SK-N-SH (cell line): ENCODE measurements around the gene TUBB3. TPM values are rescaled to one million over a fixed set of nuclear protein-coding genes. Genes with fewer than 3 reads are reported as not detected.

Experiments
- CTCF ChIA-PET: fragments of 300-600, 350-600 bp; formaldehyde crosslinking; extraction: SDS; loops from one replicate; lab custom pipeline; 2021; lab: Yijun Ruan, JAX
- POLR2A ChIA-PET: fragments of 350-600 bp; sonication (Branson Sonifier 250); formaldehyde crosslinking; extraction: SDS; loops from one replicate; lab custom pipeline; 2020; ENCODE audit warnings: antibody characterized with exemption, inconsistent platforms; lab: Yijun Ruan, JAX
- DNase-seq: peaks from one replicate; pipeline ENCODE4 v3.0.0; 2012
- H2AFZ ChIP-seq: fragments of 200-600 bp; sonication (generic); 2 replicates; pipeline ENCODE4 v1.8.1; 2016; ENCODE audit warnings: antibody characterized with exemption, mild to moderate bottlenecking, low read depth
- H3F3A ChIP-seq: fragments of 200-600 bp; sonication (generic); replicated peaks from 2 replicates; pipeline ENCODE3; 2016; ENCODE audit warnings: antibody characterized with exemption, mild to moderate bottlenecking; ENCODE audit not compliant: insufficient read depth
- H3K27ac ChIP-seq, 2 experiments: fragments of 200-500 bp in 1 of 2; fragments of 200-600 bp in 1 of 2; sonication (Bioruptor generic) in 1 of 2; sonication (generic), shearing (Covaris generic) in 1 of 2; 2 replicates each; pipeline versions ENCODE4 v1.5.1 to v1.6.1; 2014 to 2016; ENCODE audit warnings: low read depth in 2 of 2, inconsistent platforms in 1 of 2, low read length in 1 of 2, mild to moderate bottlenecking in 1 of 2, mixed read lengths in 1 of 2
- H3K27me3 ChIP-seq: fragments of 200-600 bp; sonication (generic), shearing (Covaris generic); 2 replicates; pipeline ENCODE4 v1.6.1; 2016; ENCODE audit warnings: mixed run types; ENCODE audit not compliant: insufficient read depth
- H3K36me3 ChIP-seq, 2 experiments: fragments of 200-500 bp in 1 of 2; fragments of 200-600 bp in 1 of 2; sonication (Bioruptor generic) in 1 of 2; sonication (generic) in 1 of 2; replicated peaks in 1 of 2; 2 replicates each; pipeline versions ENCODE3 to v1.5.1; 2014 to 2016; ENCODE audit warnings: low read length in 1 of 2, mild to moderate bottlenecking in 1 of 2; ENCODE audit not compliant: insufficient read depth in 2 of 2, control insufficient read depth in 1 of 2
- H3K4me1 ChIP-seq, 2 experiments: fragments of 200-500 bp in 1 of 2; fragments of 200-600 bp in 1 of 2; sonication (Bioruptor generic) in 1 of 2; sonication (generic), shearing (Covaris generic) in 1 of 2; 2 replicates each; pipeline versions ENCODE4 v1.5.1 to v1.6.1; 2014 to 2016; ENCODE audit warnings: low read depth in 1 of 2, low read length in 1 of 2, mixed run types in 1 of 2; ENCODE audit not compliant: insufficient read depth in 2 of 2, control insufficient read depth in 1 of 2
- H3K4me2 ChIP-seq: fragments of 200-600 bp; sonication (generic), shearing (Covaris generic); 2 replicates; pipeline ENCODE4 v1.6.1; 2017; ENCODE audit warnings: mixed run types
- H3K4me3 ChIP-seq, 2 experiments: fragments of 200-500 bp in 1 of 2; fragments of 200-600 bp in 1 of 2; sonication (Bioruptor generic) in 1 of 2; sonication (generic), shearing (Covaris generic) in 1 of 2; 2 replicates each; pipeline versions ENCODE4 v1.5.1 to v1.8.1; 2014 to 2016; ENCODE audit warnings: low read depth in 2 of 2, inconsistent platforms in 1 of 2, low read length in 1 of 2, mild to moderate bottlenecking in 1 of 2, mixed read lengths in 1 of 2, moderate library complexity in 1 of 2
- H3K79me2 ChIP-seq: fragments of 200-600 bp; sonication (generic); 2 replicates; pipeline ENCODE4 v1.8.1; 2017; ENCODE audit warnings: mild to moderate bottlenecking; ENCODE audit not compliant: insufficient read depth
- H3K9ac ChIP-seq: fragments of 200-600 bp; sonication (generic); 2 replicates; pipeline ENCODE4 v1.6.1; 2017; ENCODE audit warnings: mixed run types
- H3K9me2 ChIP-seq: fragments of 200-600 bp; sonication (generic); 2 replicates; pipeline ENCODE4 v1.6.1; 2017; ENCODE audit warnings: mixed run types
- H3K9me3 ChIP-seq: fragments of 200-600 bp; sonication (generic); 2 replicates; pipeline ENCODE4 v1.6.1; 2017; ENCODE audit warnings: mixed run types, mild to moderate bottlenecking, moderate library complexity
- H4K20me1 ChIP-seq: fragments of 200-600 bp; sonication (generic); 2 replicates; pipeline ENCODE4 v1.6.1; 2017; ENCODE audit warnings: mild to moderate bottlenecking, mixed run types; ENCODE audit not compliant: insufficient read depth
- CHD2 ChIP-seq: fragments of 150-350 bp; IDR thresholded peaks from 2 replicates; pipeline ENCODE4 v1.6.1; 2018; ENCODE audit warnings: low read length; ENCODE audit not compliant: partially characterized antibody
- ELF1 ChIP-seq: IDR thresholded peaks from 2 replicates; pipeline ENCODE4 v1.4.0; 2012
- EP300 ChIP-seq, 2 experiments: IDR thresholded peaks; 2 replicates each; pipeline versions ENCODE4 v1.4.0 to v1.6.1; 2012; ENCODE audit warnings: borderline replicate concordance in 1 of 2, low read depth in 1 of 2, low read length in 1 of 2
- FOXJ3 ChIP-seq: sonication (generic); formaldehyde crosslinking; IDR thresholded peaks from 2 replicates; pipeline ENCODE4 v1.5.1; 2020; ENCODE audit warnings: mild to moderate bottlenecking, missing genetic modification reagents
- FOXM1 ChIP-seq: IDR thresholded peaks from 2 replicates; pipeline ENCODE4 v1.4.0; 2012; ENCODE audit warnings: low read depth, mild to moderate bottlenecking
- GABPA ChIP-seq: IDR thresholded peaks from 2 replicates; pipeline ENCODE4 v1.4.0; 2012; ENCODE audit warnings: low read depth, mild to moderate bottlenecking
- MXI1 ChIP-seq: IDR thresholded peaks from 2 replicates; pipeline ENCODE4 v1.6.1; 2012; ENCODE audit warnings: mild to moderate bottlenecking, low read depth, low read length, improper control_type of control experiment
- NFIC ChIP-seq: IDR thresholded peaks from 2 replicates; pipeline ENCODE4 v1.4.0; 2012; ENCODE audit warnings: borderline replicate concordance
- RFX5 ChIP-seq: IDR thresholded peaks from 2 replicates; pipeline ENCODE4 v1.6.1; 2012; ENCODE audit warnings: mild to moderate bottlenecking, improper control_type of control experiment, low read length
- RXRA ChIP-seq: IDR thresholded peaks from 2 replicates; pipeline ENCODE4 v1.4.0; 2012; ENCODE audit warnings: low read depth, mild to moderate bottlenecking, borderline replicate concordance
- SMC3 ChIP-seq: IDR thresholded peaks from 2 replicates; pipeline ENCODE4 v1.6.1; 2012; ENCODE audit warnings: low read depth, low read length, improper control_type of control experiment
- TCF12 ChIP-seq: IDR thresholded peaks from 2 replicates; pipeline ENCODE4 v1.4.0; 2012
- TEAD4 ChIP-seq: IDR thresholded peaks from 2 replicates; pipeline ENCODE4 v1.4.0; 2012; ENCODE audit warnings: mild to moderate bottlenecking, borderline replicate concordance; ENCODE audit not compliant: insufficient read depth
- WGBS: methylation state at CpG from one replicate; pipeline ENCODE4 v1.1.6; 2017; ENCODE audit warnings: low lambda C conversion rate; 5-methylcytosine and 5-hydroxymethylcytosine counted together
- polyA plus RNA-seq, 3 experiments: library from polyadenylated mRNA; depleted of rRNA; stranded (reverse); fragments of >200 nt; gene quantifications; 2 replicates each; pipeline ENCODE4 v1.2.3, GENCODE V29; 2012
- TF ChIP-seq, protein P1 (sequence below): IDR thresholded peaks from 2 replicates; pipeline ENCODE4 v1.4.0; 2012; ENCODE audit warnings: low read depth, borderline replicate concordance
- TF ChIP-seq, protein P2 (sequence below): fragments of 150-350 bp; IDR thresholded peaks from 2 replicates; pipeline ENCODE4 v1.6.1; 2016; ENCODE audit warnings: mild to moderate bottlenecking, low read depth, low read length
- TF ChIP-seq, protein P3 (sequence below): IDR thresholded peaks from 2 replicates; pipeline ENCODE4 v1.4.0; 2012; ENCODE audit warnings: low read depth, borderline replicate concordance
- TF ChIP-seq, protein P4 (sequence below): IDR thresholded peaks from 2 replicates; pipeline ENCODE4; 2012
- TF ChIP-seq, protein P5 (sequence below): fragments of 150-350 bp; IDR thresholded peaks from 2 replicates; pipeline ENCODE4 v1.6.1; 2017; ENCODE audit warnings: antibody characterized with exemption, low read length, low read depth, borderline replicate concordance
- TF ChIP-seq, protein P6 (sequence below): IDR thresholded peaks from 2 replicates; pipeline ENCODE4 v1.6.1; 2012; ENCODE audit warnings: mild to moderate bottlenecking, low read depth, low read length, moderate library complexity

TUBB3 gene
- polyA plus RNA-seq, 1 of the 3 experiments (the other 2 are of a cell fraction) = 428 TPM

DNA sequence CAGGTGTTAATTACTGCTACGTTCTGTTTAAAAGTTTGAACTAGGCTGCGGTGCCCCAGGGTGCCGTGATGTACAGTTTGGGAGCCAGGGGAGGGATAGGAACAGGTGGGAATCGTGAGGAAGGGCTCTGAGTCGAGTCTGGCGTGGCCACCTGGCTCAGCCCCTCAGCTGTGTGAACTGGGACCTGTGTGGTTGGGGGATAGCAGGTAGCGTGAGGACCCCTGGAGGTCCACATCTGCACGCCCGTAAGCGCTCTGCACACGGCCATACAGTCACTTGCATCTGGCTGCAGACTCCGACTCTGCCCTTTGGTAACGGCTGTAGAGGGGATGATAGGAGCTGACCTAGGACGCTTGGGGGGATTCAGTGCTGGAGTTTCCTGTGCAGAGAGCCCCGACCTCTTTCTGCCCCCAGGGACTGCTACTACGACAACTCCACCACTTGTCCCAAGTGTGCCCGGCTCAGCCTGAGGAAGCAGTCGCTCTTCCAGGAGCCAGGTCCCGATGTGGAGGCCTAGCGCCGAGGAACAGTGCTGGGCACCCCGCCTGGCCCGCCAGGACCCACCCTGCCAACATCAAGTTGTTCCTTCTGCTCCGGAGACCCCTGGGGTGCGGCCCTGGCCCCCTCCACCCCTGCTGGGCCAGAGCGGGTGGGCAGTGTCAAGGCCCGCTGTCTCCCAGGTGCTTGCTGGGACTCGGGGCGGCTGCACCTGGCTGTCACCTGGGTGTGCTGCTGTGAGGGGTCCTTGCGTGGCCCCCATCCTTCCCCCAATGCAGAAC, 42.5 kb downstream of the TUBB3 start:
- DNase-seq = no peak
- H3K27ac ChIP-seq = no peak overlapping the region
- WGBS = 93% methylated on average over 15 of the region's 30 CpGs
- no peak overlapping the region for H2AFZ ChIP-seq
- peaks cover 0 to 3% of the 10 kb centered on the region in 2 experiments; a peak in 1 of 4 replicates for H3K4me1 ChIP-seq
- H3K36me3 ChIP-seq = peaks cover 6 to 19% of the 10 kb centered on the region in 2 experiments
- POLR2A ChIA-PET = no interaction called here
- CTCF ChIA-PET = interaction anchor here (1.1 to 1.2 kb wide), 2 partner anchors 13 to 105 kb away, joined by 3 read pairs; no protein-coding TSS in a partner anchor
- peaks cover 12% of the 10 kb centered on the region for H3F3A ChIP-seq
- H3K9me2 ChIP-seq = no peaks in the 10 kb centered on the region
- no peak overlapping the region for H3K9ac ChIP-seq
- H3K9me3 ChIP-seq = no peaks in the 10 kb centered on the region
- TF ChIP-seq, protein P1, sequence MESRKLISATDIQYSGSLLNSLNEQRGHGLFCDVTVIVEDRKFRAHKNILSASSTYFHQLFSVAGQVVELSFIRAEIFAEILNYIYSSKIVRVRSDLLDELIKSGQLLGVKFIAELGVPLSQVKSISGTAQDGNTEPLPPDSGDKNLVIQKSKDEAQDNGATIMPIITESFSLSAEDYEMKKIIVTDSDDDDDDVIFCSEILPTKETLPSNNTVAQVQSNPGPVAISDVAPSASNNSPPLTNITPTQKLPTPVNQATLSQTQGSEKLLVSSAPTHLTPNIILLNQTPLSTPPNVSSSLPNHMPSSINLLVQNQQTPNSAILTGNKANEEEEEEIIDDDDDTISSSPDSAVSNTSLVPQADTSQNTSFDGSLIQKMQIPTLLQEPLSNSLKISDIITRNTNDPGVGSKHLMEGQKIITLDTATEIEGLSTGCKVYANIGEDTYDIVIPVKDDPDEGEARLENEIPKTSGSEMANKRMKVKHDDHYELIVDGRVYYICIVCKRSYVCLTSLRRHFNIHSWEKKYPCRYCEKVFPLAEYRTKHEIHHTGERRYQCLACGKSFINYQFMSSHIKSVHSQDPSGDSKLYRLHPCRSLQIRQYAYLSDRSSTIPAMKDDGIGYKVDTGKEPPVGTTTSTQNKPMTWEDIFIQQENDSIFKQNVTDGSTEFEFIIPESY = no peak
- TF ChIP-seq CHD2 (no peak), RFX5 (no peak), FOXM1 (no peak), RXRA (no peak), EP300 (IDR thresholded peaks at IDR 0.05; ENCODE audit: borderline replicate concordance in 1 of 2, low read depth in 1 of 2, low read length in 1 of 2) (no peak), MXI1 (no peak), NFIC (no peak), GABPA (no peak), SMC3 (no peak), FOXJ3 (CRISPR knock-in tag) (no peak), TEAD4 (no peak), TCF12 (no peak), ELF1 (no peak)
- TF ChIP-seq, protein P2, sequence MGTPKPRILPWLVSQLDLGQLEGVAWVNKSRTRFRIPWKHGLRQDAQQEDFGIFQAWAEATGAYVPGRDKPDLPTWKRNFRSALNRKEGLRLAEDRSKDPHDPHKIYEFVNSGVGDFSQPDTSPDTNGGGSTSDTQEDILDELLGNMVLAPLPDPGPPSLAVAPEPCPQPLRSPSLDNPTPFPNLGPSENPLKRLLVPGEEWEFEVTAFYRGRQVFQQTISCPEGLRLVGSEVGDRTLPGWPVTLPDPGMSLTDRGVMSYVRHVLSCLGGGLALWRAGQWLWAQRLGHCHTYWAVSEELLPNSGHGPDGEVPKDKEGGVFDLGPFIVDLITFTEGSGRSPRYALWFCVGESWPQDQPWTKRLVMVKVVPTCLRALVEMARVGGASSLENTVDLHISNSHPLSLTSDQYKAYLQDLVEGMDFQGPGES = no peak
- TF ChIP-seq, protein P3, sequence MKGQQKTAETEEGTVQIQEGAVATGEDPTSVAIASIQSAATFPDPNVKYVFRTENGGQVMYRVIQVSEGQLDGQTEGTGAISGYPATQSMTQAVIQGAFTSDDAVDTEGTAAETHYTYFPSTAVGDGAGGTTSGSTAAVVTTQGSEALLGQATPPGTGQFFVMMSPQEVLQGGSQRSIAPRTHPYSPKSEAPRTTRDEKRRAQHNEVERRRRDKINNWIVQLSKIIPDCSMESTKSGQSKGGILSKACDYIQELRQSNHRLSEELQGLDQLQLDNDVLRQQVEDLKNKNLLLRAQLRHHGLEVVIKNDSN = no peak
- TF ChIP-seq, protein P4, sequence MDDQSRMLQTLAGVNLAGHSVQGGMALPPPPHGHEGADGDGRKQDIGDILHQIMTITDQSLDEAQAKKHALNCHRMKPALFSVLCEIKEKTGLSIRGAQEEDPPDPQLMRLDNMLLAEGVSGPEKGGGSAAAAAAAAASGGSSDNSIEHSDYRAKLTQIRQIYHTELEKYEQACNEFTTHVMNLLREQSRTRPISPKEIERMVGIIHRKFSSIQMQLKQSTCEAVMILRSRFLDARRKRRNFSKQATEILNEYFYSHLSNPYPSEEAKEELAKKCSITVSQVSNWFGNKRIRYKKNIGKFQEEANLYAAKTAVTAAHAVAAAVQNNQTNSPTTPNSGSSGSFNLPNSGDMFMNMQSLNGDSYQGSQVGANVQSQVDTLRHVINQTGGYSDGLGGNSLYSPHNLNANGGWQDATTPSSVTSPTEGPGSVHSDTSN = no peak
- TF ChIP-seq, protein P5, sequence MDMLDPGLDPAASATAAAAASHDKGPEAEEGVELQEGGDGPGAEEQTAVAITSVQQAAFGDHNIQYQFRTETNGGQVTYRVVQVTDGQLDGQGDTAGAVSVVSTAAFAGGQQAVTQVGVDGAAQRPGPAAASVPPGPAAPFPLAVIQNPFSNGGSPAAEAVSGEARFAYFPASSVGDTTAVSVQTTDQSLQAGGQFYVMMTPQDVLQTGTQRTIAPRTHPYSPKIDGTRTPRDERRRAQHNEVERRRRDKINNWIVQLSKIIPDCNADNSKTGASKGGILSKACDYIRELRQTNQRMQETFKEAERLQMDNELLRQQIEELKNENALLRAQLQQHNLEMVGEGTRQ = no peak
- TF ChIP-seq, protein P6, sequence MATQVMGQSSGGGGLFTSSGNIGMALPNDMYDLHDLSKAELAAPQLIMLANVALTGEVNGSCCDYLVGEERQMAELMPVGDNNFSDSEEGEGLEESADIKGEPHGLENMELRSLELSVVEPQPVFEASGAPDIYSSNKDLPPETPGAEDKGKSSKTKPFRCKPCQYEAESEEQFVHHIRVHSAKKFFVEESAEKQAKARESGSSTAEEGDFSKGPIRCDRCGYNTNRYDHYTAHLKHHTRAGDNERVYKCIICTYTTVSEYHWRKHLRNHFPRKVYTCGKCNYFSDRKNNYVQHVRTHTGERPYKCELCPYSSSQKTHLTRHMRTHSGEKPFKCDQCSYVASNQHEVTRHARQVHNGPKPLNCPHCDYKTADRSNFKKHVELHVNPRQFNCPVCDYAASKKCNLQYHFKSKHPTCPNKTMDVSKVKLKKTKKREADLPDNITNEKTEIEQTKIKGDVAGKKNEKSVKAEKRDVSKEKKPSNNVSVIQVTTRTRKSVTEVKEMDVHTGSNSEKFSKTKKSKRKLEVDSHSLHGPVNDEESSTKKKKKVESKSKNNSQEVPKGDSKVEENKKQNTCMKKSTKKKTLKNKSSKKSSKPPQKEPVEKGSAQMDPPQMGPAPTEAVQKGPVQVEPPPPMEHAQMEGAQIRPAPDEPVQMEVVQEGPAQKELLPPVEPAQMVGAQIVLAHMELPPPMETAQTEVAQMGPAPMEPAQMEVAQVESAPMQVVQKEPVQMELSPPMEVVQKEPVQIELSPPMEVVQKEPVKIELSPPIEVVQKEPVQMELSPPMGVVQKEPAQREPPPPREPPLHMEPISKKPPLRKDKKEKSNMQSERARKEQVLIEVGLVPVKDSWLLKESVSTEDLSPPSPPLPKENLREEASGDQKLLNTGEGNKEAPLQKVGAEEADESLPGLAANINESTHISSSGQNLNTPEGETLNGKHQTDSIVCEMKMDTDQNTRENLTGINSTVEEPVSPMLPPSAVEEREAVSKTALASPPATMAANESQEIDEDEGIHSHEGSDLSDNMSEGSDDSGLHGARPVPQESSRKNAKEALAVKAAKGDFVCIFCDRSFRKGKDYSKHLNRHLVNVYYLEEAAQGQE = no peak
- no peaks in the 10 kb centered on the region for H3K27me3 ChIP-seq
- no peak overlapping the region for H3K4me2 ChIP-seq
- no peaks in the 10 kb centered on the region for H4K20me1 ChIP-seq
- no peak overlapping the region for H3K4me3 ChIP-seq
- H3K79me2 ChIP-seq = peaks cover 8% of the 10 kb centered on the region; the same call in 1 of the 2 replicates
